Measurements from ENCODE around the gene CARD8.

Gene CARD8

GRCh38 chr19:48206397-48207093 is 49.2 kb downstream of the CARD8 start:
- Histone ChIP-seq H2AFZ (ENCODE audit: low read depth, low read length) (no peak overlapping the region), H3K36me3 (ENCODE audit: insufficient read depth, low read length) (peaks cover 19% of the 10 kb centered on the region; the same call in 1 of the 2 replicates), H3K27ac (ENCODE audit: low read length) (no peak overlapping the region), H4K20me1 (ENCODE audit: insufficient read depth, low read length) (no peaks in the 10 kb centered on the region), H3K79me2 (ENCODE audit: insufficient read depth, low read length) (peaks cover 30% of the 10 kb centered on the region), H3K9me3 (ENCODE audit: insufficient read depth, low read length, severe bottlenecking) (no peaks in the 10 kb centered on the region), H3K4me3 (ENCODE audit: low read depth in 1 of 2, low read length in 2 of 2) (no peak overlapping the region), H3K4me1 (ENCODE audit: insufficient read depth, low read length) (peaks cover 29% of the 10 kb centered on the region), H3K4me2 (ENCODE audit: insufficient read depth, low read length) (no peak overlapping the region), H3K27me3 (ENCODE audit: insufficient read depth, low read length, poor library complexity) (no peaks in the 10 kb centered on the region), H3K9ac (ENCODE audit: low read depth, low read length) (no peak overlapping the region)
- no peak for DNase-seq
- TF ChIP-seq EZH2 (IDR thresholded peaks at IDR 0.05; ENCODE audit: borderline replicate concordance, low read depth, low read length, severe bottlenecking), result no peak
- no peak for TF ChIP-seq CTCF (IDR thresholded peaks at IDR 0.05; ENCODE audit: borderline replicate concordance, extremely low read depth, low read length, poor library complexity, severe bottlenecking)
- no peak for ATAC-seq (ENCODE audit: insufficient read depth, low read depth)

- Histone ChIP-seq H4K20me1 (ENCODE audit: insufficient read depth, low read length) (no peaks in the 10 kb centered on the region), H3K9me3 (ENCODE audit: insufficient read depth, low read length, severe bottlenecking) (no peaks in the 10 kb centered on the region), H3K79me2 (ENCODE audit: insufficient read depth, low read length) (peaks cover 30% of the 10 kb centered on the region), H3K36me3 (ENCODE audit: insufficient read depth, low read length) (peaks cover 14% of the 10 kb centered on the region; the same call in 1 of the 2 replicates), H3K27ac (ENCODE audit: low read length) (peak overlapping the region; percentile 90), H2AFZ (ENCODE audit: low read depth, low read length) (peak overlapping the region; percentile 90), H3K4me2 (ENCODE audit: insufficient read depth, low read length) (peak overlapping the region; percentile 91), H3K9ac (ENCODE audit: low read depth, low read length) (peak overlapping the region; percentile 68), H3K4me1 (ENCODE audit: insufficient read depth, low read length) (peaks cover 29% of the 10 kb centered on the region), H3K27me3 (ENCODE audit: insufficient read depth, low read length, poor library complexity) (no peaks in the 10 kb centered on the region), H3K4me3 (ENCODE audit: low read depth in 1 of 2, low read length in 2 of 2) (peak overlapping the region; percentile 68 to 76)
- TF ChIP-seq EZH2 (IDR thresholded peaks at IDR 0.05; ENCODE audit: borderline replicate concordance, low read depth, low read length, severe bottlenecking) (no peak), CTCF (IDR thresholded peaks at IDR 0.05; ENCODE audit: borderline replicate concordance, extremely low read depth, low read length, poor library complexity, severe bottlenecking) (peak; percentile 14)
- peak; percentile 96 for DNase-seq
- ATAC-seq (ENCODE audit: insufficient read depth, low read depth), result peak; percentile 99
These were observed 51.7 kb downstream of the CARD8 start for GRCh38 chr19:48203794-48204628.

GRCh38 chr19:48203222-48203793 is 52.4 kb downstream of the CARD8 start:
- H3K4me3 ChIP-seq (ENCODE audit: low read depth in 1 of 2, low read length in 2 of 2), result peak overlapping the region; percentile 68 to 76; a peak in 3 of 4 replicates
- peak overlapping the region; percentile 91 for H3K4me2 ChIP-seq (ENCODE audit: insufficient read depth, low read length)
- no peaks in the 10 kb centered on the region for H4K20me1 ChIP-seq (ENCODE audit: insufficient read depth, low read length)
- H3K27ac ChIP-seq (ENCODE audit: low read length), result peak overlapping the region; percentile 90
- H3K27me3 ChIP-seq (ENCODE audit: insufficient read depth, low read length, poor library complexity), result no peaks in the 10 kb centered on the region
- DNase-seq, result no peak
- peaks cover 30% of the 10 kb centered on the region for H3K79me2 ChIP-seq (ENCODE audit: insufficient read depth, low read length)
- H3K9me3 ChIP-seq (ENCODE audit: insufficient read depth, low read length, severe bottlenecking), result no peaks in the 10 kb centered on the region
- ATAC-seq (ENCODE audit: insufficient read depth, low read depth), result no peak
- peaks cover 14% of the 10 kb centered on the region; the same call in 1 of the 2 replicates for H3K36me3 ChIP-seq (ENCODE audit: insufficient read depth, low read length)
- H3K9ac ChIP-seq (ENCODE audit: low read depth, low read length), result peak overlapping the region; percentile 68
- TF ChIP-seq CTCF (IDR thresholded peaks at IDR 0.05; ENCODE audit: borderline replicate concordance, extremely low read depth, low read length, poor library complexity, severe bottlenecking), result no peak
- H2AFZ ChIP-seq (ENCODE audit: low read depth, low read length), result peak overlapping the region; percentile 90
- H3K4me1 ChIP-seq (ENCODE audit: insufficient read depth, low read length), result peaks cover 29% of the 10 kb centered on the region

All from DND-41 (cell line).